Activated naive CD4-positive, alpha-beta T cell treated with anti-CD3 and anti-CD28 coated beads, Interleukin-2, amount 50 U/mL, for 72 hours (primary cell): Measurements from ENCODE around the gene CDK19. TPM values are rescaled to one million over a fixed set of nuclear protein-coding genes. Genes with fewer than 3 reads are reported as not detected.
"Not testable (repeated sequence)": the region's sequence is repeated elsewhere in the genome, so short reads cannot be mapped to it uniquely, and the experiment has no call there.

Source experiments
- ATAC-seq, 2 donors: fragments of 150-1000 bp; cut with Tn5 transposase; 2 replicates each; pipeline ENCODE4 v1.10.0; 2021; ENCODE audit warnings: mild to moderate bottlenecking in 2 of 2, moderate library complexity in 2 of 2
- DNase-seq, 2 donors: peaks; one replicate each; pipeline ENCODE4 v3.0.0; 2021 to 2022; ENCODE audit warnings: low spot score in 2 of 2
- H3K27ac Mint-ChIP-seq, 2 donors: one replicate each; pipeline ENCODE4 v1.8.0; 2022; ENCODE audit warnings: mild to moderate bottlenecking in 2 of 2, mixed read lengths in 2 of 2
- H3K36me3 Mint-ChIP-seq, 2 donors: one replicate each; pipeline ENCODE4 v1.8.0; 2022; ENCODE audit warnings: mixed read lengths in 2 of 2
- H3K9me3 Mint-ChIP-seq, 2 donors: one replicate each; pipeline ENCODE4 v1.8.0; 2022; ENCODE audit warnings: mixed read lengths in 2 of 2
- total RNA-seq, 2 donors: library from RNA; stranded (reverse); gene quantifications; one replicate each; pipeline ENCODE4 v1.2.3, GENCODE V29; 2022

Gene CDK19
- 10 to 100 TPM; 14.3 to 17.9 TPM for total RNA-seq

DNA sequence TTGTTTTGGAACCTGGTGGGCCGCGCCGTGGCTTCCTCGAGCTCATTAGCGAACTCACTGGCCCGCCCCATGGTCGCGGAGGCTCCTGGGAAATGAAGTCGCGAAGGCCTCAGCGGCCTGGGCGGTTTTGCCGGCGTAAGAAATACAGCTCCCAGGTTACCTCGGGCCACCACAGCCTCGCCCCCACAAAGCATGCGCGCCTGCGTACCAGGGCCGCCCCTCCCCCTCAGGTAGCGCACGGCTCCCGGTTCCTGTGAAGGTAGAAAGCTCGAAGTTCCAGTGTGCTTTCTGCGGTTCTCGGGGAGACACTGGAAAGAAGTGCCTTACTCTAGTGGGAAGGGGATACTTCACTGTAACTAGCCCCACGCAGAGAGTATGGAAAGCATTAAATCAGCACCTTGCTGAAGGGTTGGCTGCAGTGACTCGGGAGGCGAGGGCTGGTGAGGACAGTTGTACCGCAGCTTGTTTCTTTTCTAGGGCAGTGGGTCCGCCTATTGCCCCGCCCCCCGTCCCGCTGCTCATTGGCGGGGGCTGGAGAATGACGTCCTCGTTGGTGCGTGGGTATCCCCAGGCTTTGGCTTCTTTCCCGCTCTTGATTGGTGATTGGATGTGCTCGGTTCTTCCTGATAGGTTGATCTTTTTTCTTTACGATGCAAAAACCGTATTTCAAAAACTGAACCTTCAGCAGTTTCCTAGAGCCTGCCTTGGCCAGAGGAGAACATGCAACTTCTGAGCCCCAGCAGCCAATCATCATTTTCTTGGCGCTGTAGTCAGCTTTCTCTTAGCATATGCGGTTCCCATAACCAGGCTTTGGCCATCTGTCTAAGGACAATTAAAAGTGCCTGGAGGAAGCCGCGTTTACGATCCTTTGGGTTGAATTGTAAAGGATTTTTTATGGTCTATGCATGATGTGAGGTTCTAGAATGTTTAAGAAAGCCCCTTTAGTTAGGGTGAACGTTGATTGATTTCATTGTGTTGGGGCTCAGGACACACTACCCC lies at the start of gene CDK19:
Gene CDK19 (minus strand): TSS at position 59 of the 999 bp plus-strand sequence. CDS start 333 bp downstream, outside the sequence.
- DNase-seq = peak; percentile 96 to 98
- H3K27ac Mint-ChIP-seq = peak within 1 kb of the TSS; percentile 96 to 98
- peaks cover 10 to 12% of the 10 kb centered on the region in 2 donors for H3K36me3 Mint-ChIP-seq
- H3K9me3 Mint-ChIP-seq = no peaks in the 10 kb centered on the region
- ATAC-seq = peak; percentile 85 to 87

DNA sequence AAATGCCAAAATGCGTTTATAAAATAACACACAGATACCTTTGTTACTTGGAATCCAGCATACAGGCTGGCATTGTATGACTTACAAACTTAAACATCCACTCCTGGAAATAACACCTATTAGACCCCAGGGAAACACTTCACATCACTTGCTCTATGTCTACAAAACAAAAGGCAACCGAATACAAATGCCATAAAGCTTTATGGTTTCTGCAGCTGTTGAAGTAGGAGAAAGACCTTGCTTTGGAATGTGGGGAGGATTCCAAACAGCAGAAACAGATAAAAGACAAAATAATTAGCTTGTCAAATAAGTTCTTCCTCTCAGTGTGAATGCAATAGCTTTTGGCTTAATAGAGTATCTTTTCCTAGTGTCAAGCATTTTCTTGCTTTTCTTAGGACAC lies 49.6 kb upstream of the CDK19 start:
- ATAC-seq = no peak

DNA sequence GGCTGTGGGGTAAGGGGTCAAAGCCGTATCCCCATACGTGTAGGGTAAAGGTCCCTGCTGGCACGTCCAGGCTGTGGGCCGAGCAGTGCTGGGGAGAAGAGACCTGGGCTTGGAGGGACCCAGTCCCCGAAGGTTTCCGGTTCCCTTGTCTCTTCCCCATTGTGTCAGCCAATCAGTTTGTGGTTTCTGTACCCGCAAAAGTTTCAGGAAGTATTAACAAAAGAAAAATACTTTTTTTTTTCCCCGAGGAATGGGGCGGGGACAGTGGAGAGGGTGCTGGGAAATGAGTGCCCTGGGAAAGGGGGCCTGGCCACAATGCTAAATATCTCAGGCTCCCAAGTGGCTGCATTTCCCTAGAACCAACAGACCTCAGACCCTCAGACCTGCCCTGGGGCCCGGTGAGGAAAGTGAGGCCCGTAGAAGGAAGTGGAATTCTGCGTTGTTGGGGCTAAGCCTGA lies 44.1 kb upstream of the CDK19 start:
- ATAC-seq (peak in 1 of 2 donors; percentile 55), DNase-seq (no peak)
- H3K27ac Mint-ChIP-seq = peak overlapping the region; percentile 69 to 91
- peaks cover 0 to 6% of the 10 kb centered on the region in 2 donors for H3K36me3 Mint-ChIP-seq
- peaks cover 0 to 4% of the 10 kb centered on the region in 2 donors for H3K9me3 Mint-ChIP-seq

More for the DNA sequence above, 49.6 kb upstream of the CDK19 start:
- Mint-ChIP-seq H3K36me3 (no peaks in the 10 kb centered on the region), H3K27ac (no peak overlapping the region), H3K9me3 (no peaks in the 10 kb centered on the region)
- no peak for DNase-seq

DNA sequence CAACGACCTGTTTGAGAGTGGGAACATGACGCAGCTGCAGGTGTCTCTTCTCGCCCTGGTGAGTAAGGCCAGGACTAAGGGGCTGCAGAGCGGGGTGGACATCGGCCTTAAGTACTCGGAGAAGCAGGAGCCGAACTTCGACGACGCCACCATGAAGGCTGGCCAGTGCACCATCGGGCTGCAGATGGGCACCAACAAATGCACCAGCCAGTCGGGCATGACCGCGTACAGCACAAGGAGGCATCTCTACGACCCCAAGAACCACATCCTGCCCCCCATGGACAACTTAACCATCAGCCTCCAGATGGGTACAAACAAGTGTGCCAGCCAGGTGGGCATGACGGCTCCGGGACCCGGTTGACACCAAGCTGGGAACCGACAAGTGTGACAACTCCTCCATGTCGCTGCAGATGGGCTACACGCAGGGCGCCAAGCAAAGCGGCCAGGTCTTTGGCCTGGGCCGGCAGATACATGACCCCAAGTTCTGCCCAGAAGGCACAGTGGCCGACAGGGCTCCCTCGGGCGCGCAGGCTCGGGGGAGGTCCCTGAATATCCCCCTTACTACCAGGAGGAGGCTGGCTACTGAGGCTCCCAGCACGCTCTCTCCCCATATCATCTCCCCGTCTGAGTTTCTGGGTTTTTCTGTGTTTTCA lies 43.4 kb upstream of the CDK19 start:
- no peak for DNase-seq
- peaks cover 0 to 4% of the 10 kb centered on the region in 2 donors for H3K9me3 Mint-ChIP-seq
- peak overlapping the region; percentile 69 to 91 for H3K27ac Mint-ChIP-seq
- peaks cover 0 to 6% of the 10 kb centered on the region in 2 donors for H3K36me3 Mint-ChIP-seq
- no peak for ATAC-seq

DNA sequence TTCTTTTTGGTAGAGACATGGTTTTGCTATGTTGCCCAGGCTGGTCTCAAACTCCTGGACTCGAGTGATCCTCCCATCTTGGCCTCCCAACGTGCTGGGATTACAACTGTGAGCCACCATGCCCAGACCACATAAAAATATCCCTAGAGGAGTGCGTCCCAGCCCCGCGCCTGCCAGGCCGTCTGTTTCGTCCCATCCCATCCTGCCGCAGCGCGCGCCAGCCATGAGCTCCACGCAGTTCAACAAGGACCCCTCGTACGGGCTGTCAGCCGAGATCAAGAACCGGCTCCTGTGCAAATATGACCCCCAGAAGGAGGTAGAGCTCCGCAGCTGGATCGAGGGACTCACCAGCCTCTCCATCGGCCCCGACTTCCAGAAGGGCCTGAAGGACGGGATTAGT lies 42.7 kb upstream of the CDK19 start:
- DNase-seq (no peak), ATAC-seq (no peak)
- H3K36me3 Mint-ChIP-seq = peaks cover 0 to 6% of the 10 kb centered on the region in 2 donors
- H3K27ac Mint-ChIP-seq = no peak overlapping the region
- H3K9me3 Mint-ChIP-seq = peaks cover 0 to 4% of the 10 kb centered on the region in 2 donors

DNA sequence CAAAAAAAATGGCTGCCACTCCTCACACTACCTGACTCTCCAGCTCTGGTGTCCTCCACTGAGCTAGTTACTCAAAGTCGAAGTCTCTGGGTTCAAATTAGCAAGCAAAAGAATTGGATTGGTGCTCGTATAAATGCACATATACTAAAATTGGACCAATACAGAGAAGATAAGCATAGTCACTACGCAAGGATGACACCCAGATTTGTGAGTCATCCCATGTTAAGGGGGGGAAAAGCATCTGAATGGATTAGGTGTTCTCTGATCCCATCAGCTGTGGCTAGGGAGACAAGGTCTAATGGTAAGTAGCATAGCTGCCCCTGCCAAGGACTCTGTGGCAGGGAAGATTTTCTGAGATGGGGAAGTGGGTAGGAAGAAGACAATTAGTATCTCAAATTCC lies 41.0 kb upstream of the CDK19 start:
- Mint-ChIP-seq H3K27ac (no peak overlapping the region), H3K36me3 (peaks cover 0 to 6% of the 10 kb centered on the region in 2 donors), H3K9me3 (peaks cover 0 to 4% of the 10 kb centered on the region in 2 donors)
- no peak for ATAC-seq
- DNase-seq = no peak

DNA sequence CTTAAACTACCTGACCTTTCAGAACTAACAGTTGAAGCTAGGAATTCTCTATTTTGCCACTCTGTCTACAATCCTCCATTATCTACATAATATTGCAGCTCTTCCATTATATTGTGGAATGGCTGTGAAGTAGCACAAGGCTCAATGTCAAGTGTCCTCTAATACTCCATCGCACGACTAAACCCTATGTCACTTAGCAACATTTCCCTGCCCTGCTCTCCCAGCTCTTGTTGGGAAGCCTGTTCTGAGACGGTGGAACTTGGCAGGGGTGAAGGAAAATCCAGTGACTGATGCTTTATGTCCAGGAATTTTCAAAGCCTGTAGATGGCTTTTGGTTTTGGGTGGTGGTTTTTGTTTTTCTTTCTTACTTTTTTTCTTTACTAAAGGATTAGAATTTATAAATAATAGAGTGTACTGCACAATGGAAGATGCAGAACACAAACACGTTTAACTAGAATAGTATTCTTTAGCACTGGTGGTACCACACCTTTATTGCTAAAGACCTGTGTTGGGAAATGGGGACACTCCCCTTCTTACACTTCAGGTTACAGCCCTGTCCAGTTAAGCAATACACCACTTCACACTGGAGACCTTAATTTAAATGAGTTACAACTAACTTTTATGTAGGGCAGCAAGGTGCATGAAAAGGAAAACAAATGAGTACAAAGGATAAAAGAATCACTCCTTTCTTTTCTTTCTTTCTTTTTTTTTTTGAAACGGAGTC lies 38.6 kb upstream of the CDK19 start:
- ATAC-seq (no peak), DNase-seq (no peak)
- Mint-ChIP-seq H3K9me3 (peaks cover 0 to under 1% of the 10 kb centered on the region in 2 donors), H3K27ac (no peak overlapping the region), H3K36me3 (peaks cover 0 to 2% of the 10 kb centered on the region in 2 donors)

DNA sequence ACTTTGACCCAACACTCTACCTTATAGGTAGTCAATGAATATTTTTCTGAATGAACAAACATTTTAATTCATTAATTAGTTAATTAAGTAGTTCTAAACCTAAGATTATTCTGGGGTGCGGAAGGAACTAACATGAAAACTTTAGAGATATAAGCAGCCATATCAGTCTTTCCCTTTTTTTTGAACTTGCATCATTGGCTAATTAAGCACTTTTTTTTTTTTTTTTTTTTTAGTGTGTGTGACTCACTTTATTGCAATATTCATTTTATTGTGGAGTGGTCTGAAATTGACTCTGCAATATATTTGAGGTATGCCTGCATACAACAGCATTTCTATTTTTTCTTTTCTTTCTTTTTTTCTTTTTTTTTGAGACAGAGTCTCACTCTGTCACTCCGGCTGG lies 37.5 kb upstream of the CDK19 start:
- H3K9me3 Mint-ChIP-seq = no peaks in the 10 kb centered on the region
- no peak for ATAC-seq
- H3K27ac Mint-ChIP-seq = no peak overlapping the region

DNA sequence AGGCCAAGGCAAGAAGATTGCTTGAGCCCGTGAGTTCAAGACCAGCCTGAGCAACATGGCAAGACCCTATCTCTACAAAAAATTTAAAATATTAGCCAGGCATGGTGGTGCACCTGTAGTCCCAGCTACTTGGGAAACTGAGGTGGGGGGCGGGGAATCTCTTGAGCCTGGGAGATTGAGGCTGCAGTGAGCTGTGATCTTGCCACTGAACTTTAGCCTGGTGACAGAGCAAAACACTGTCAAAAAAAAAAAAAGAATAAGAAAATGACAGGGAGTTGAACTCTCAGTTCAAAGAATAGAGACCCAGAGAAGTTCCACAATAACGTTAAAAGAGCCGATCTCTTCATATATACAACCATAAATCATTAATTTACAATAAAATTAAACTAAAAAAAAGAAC lies 34.5 kb upstream of the CDK19 start:
- DNase-seq (no peak), ATAC-seq (no peak)
- Mint-ChIP-seq H3K9me3 (no peaks in the 10 kb centered on the region), H3K36me3 (no peaks in the 10 kb centered on the region), H3K27ac (no peak overlapping the region)

More for the DNA sequence above, 37.5 kb upstream of the CDK19 start:
- no peaks in the 10 kb centered on the region for H3K36me3 Mint-ChIP-seq
- no peak for DNase-seq

DNA sequence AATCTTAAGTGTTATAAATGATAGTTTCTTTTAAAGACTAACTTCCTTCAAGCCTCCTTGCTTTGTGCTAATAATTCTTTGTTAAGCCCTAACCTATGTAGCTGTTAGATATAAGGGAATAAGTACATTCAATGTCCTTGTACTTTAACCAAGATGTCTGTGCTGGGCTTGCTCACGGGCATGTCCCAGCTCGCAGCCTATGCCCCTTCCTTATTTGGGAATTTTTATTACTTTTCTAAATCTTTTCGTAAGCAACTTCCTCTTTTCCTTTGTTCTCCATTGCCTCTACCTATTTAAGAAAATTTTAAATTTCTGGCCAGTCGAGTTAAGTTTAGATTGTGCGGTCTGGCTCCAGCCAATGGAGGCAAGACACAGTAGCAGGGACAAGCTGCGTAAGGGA lies 26.0 kb upstream of the CDK19 start:
- ATAC-seq (no peak), DNase-seq (no peak)
- Mint-ChIP-seq H3K36me3 (no peaks in the 10 kb centered on the region), H3K9me3 (no peaks in the 10 kb centered on the region), H3K27ac (no peak overlapping the region)

DNA sequence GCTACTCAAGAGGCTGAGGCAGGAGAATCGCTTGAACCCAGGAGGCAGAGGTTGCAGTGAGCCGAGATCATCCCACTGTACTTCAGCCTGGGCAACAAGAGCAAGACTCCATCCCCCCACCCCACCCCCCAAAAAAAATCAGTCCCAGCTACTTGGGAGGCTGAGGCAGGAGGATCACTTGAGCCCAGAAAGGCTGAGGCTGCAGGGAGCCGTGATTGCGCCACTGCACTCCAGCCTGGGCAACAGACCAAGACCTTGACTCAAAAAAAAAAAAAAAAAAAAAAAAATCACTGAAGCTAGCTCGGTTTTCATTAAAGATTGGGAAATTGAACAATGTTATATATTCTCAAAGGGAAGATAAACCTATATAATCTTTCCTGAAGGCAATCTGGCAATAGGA lies 20.5 kb upstream of the CDK19 start:
- not testable (repeated sequence) for H3K36me3 Mint-ChIP-seq, DNase-seq, H3K27ac Mint-ChIP-seq, H3K9me3 Mint-ChIP-seq, ATAC-seq

DNA sequence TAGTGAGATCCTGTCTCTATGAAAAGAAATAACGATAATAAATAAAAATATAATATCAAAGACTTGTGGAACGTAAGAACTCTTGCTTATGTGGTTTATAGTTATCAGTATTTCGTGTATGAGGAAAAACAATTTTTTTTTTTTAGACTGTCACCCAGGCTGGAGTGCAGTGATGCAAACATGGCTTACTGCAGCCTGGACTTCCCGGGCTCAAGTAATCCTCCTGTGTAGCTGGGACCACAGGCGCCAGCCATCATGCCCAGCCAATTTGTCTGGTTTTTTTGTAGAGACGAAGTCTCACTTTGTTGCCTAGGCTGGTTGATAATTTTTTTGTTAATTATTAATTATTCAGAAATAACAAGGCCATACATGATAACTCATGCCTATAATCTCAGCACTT lies 18.6 kb upstream of the CDK19 start:
- Mint-ChIP-seq H3K27ac (no peak overlapping the region), H3K9me3 (no peaks in the 10 kb centered on the region), H3K36me3 (no peaks in the 10 kb centered on the region)
- ATAC-seq (no peak), DNase-seq (no peak)

DNA sequence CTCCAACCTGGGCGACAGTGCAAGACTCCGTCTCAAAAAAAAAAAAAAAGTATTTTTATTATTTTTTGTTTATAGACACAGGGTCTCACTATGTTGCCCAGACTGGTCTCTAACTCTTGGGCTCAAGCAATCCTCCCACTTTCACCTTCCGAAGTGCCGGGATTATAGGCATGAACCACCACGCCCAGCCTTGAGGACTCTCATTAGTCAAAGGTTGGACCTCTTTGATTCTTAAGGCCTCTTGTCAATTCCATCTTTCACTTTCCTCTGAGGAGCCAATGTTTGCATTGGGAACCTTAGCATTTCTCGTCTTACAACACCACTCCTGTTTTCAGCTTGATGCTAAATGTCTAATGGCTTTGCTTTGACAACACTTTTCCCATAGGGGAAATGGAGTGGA lies 16.1 kb upstream of the CDK19 start:
- no peak for DNase-seq
- no peak overlapping the region for H3K27ac Mint-ChIP-seq
- no peak for ATAC-seq
- H3K9me3 Mint-ChIP-seq = no peaks in the 10 kb centered on the region
- H3K36me3 Mint-ChIP-seq = no peaks in the 10 kb centered on the region

DNA sequence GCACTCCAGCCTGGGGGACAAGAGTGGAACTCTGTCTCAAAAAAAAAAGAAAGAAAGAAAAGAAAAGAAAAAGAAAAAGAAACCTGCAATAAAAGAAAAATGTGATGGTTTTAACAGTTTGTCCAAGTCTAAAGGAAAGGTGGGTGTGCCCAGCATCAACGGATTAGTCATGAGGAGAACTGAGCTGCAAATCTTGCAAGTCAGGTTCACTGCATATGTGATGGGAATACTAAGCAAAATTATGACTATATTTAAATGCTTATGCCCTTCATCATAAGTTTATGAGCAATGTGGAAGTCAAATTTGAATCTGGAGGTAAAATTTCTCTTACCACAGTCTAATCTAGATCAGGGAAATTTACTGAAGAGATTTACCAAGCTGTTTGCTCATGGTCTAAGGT lies 13.1 kb upstream of the CDK19 start:
- DNase-seq = no peak
- no peak overlapping the region for H3K27ac Mint-ChIP-seq
- no peaks in the 10 kb centered on the region for H3K9me3 Mint-ChIP-seq
- no peak for ATAC-seq
- H3K36me3 Mint-ChIP-seq = no peaks in the 10 kb centered on the region

DNA sequence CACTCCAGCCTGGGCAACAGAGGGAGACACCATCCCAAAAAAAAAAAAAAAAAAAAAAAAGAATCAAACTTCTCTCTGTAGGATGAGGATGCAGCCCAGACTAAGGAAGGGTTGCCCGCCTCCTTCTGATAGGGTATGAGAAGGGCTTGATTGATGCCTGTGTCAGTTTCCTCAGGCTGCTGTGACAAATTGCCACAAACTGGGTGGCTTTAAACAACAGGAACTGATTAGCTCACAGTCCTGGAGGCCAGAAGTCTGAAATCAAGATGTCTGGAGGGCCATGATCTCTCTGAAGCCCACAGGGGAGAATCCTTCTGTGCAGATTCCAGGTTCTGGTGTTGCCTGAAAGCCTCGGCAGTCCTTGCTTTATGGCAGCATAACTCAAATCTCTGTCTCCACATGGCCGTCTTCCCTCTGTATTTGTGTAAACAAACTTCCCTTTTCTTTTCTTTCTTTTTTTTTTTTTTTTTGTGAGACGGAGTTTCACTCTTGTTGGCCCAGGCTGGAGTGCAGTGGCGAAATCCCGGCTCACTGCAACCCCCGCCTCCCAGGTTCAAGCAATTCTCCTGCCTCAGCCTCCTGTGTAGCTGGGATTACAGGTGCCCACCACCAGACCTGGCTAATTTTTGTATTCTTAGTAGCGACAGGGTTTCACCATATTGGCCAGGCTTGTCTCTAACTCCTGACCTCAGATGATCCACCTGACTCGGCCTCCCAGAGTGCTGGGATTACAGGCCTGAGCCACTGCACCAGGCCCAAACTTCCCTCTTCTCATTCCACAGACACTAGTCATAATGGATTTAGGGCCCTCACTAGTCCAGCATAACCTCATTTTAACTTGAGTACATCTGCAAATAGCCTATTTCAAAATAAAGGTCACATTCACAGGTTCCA lies 11.2 kb upstream of the CDK19 start:
- Mint-ChIP-seq H3K36me3 (no peaks in the 10 kb centered on the region), H3K9me3 (no peaks in the 10 kb centered on the region), H3K27ac (no peak overlapping the region)
- DNase-seq = no peak
- ATAC-seq = no peak

DNA sequence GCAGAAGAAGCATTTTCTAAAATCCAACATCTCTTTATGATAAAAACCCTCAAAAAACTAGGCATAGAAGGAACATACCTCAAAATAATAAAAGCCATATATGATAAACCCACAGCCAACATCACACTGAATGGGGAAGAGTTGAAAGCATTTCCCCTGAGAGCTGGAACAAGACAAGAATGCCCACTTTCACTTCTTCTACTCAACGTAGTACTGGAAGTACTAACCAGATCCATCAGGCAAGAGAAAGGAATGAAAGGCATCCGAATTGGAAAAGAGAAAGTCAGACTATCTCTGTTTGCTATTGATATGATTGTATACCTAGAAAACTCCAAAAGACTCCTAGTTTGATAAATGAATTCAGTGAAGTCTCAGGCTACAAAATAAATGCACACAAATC lies 7.9 kb upstream of the CDK19 start:
- DNase-seq = no peak
- Mint-ChIP-seq H3K36me3 (peaks cover 0 to 6% of the 10 kb centered on the region in 2 donors), H3K27ac (no peak overlapping the region), H3K9me3 (no peaks in the 10 kb centered on the region)
- no peak for ATAC-seq
